Loucy (cell line): ENCODE data around the gene MCU.

Experiments
- CTCF ChIP-seq: fragments of 200-600 bp; sonication (generic); conservative IDR thresholded peaks from 2 replicates; pipeline ENCODE4 v1.5.1; 2014; ENCODE audit warnings: mild to moderate bottlenecking, antibody characterized with exemption, low read length
- EZH2phosphoT487 ChIP-seq: fragments of 200-600 bp; IDR thresholded peaks from 2 replicates; pipeline ENCODE4 v1.6.1; 2018; ENCODE audit warnings: antibody characterized with exemption, mild to moderate bottlenecking, moderate library complexity, borderline replicate concordance

GRCh38 chr10:72727130-72727529 lies 35.2 kb downstream of the MCU start:
- TF ChIP-seq CTCF (no peak), EZH2phosphoT487 (no peak)
